ES-I3 (cell line): Measurements from ENCODE around the gene ATP2C1.

ENCODE experiments used
- H3K36me3 ChIP-seq: 2 replicates; pipeline ENCODE4 v1.6.1; 2013; ENCODE audit warnings: mild to moderate bottlenecking, low read length, control low read depth, moderate library complexity; ENCODE audit not compliant: insufficient read depth
- H3K4me1 ChIP-seq: 2 replicates; pipeline ENCODE4 v1.6.1; 2013; ENCODE audit warnings: mild to moderate bottlenecking, control low read depth, low read length; ENCODE audit not compliant: insufficient read depth
- H3K9ac ChIP-seq: 2 replicates; pipeline ENCODE4 v1.6.1; 2013; ENCODE audit warnings: low read depth, mild to moderate bottlenecking, low read length, moderate library complexity
- H3K9me3 ChIP-seq: 2 replicates; pipeline ENCODE4 v1.6.1; 2013; ENCODE audit warnings: mild to moderate bottlenecking, low read length, moderate library complexity; ENCODE audit not compliant: control insufficient read depth, insufficient read depth

Gene ATP2C1

GRCh38 chr3:130876594-130876993 lies 17.3 kb upstream of the ATP2C1 start:
- Histone ChIP-seq H3K36me3 (no peaks in the 10 kb centered on the region), H3K9me3 (no peaks in the 10 kb centered on the region), H3K9ac (no peak overlapping the region), H3K4me1 (no peaks in the 10 kb centered on the region)

- Histone ChIP-seq H3K9me3 (no peaks in the 10 kb centered on the region), H3K9ac (no peak overlapping the region), H3K36me3 (no peaks in the 10 kb centered on the region), H3K4me1 (no peaks in the 10 kb centered on the region)
Measured at GRCh38 chr3:130878464-130878863, 15.4 kb upstream of the ATP2C1 start.

- H3K4me1 ChIP-seq: no peaks in the 10 kb centered on the region
Measured at GRCh38 chr3:130889416-130889946, 4.4 kb upstream of the ATP2C1 start.

GRCh38 chr3:130892759-130893375 lies 1.0 kb upstream of the ATP2C1 start:
- no peaks in the 10 kb centered on the region for H3K36me3 ChIP-seq

More at GRCh38 chr3:130889416-130889946, 4.4 kb upstream of the ATP2C1 start:
- no peaks in the 10 kb centered on the region for H3K9me3 ChIP-seq
- H3K36me3 ChIP-seq: no peaks in the 10 kb centered on the region
- H3K9ac ChIP-seq: no peak overlapping the region

GRCh38 chr3:130894130-130894985 lies 474 bp downstream of the ATP2C1 start:
- peaks cover 29% of the 10 kb centered on the region for H3K4me1 ChIP-seq
- H3K9ac ChIP-seq: peak overlapping the region; percentile 99
- H3K9me3 ChIP-seq: no peaks in the 10 kb centered on the region
- no peaks in the 10 kb centered on the region for H3K36me3 ChIP-seq

More at GRCh38 chr3:130892759-130893375, 1.0 kb upstream of the ATP2C1 start:
- Histone ChIP-seq H3K9ac (peak overlapping the region; percentile 99; the same call in 1 of the 2 replicates), H3K4me1 (peaks cover 20% of the 10 kb centered on the region), H3K9me3 (no peaks in the 10 kb centered on the region)

GRCh38 chr3:130894986-130895280 lies 1.0 kb downstream of the ATP2C1 start:
- Histone ChIP-seq H3K9me3 (no peaks in the 10 kb centered on the region), H3K4me1 (peaks cover 31% of the 10 kb centered on the region), H3K9ac (peak overlapping the region; percentile 99), H3K36me3 (no peaks in the 10 kb centered on the region)

- Histone ChIP-seq H3K4me1 (peaks cover 34% of the 10 kb centered on the region), H3K9me3 (no peaks in the 10 kb centered on the region), H3K36me3 (no peaks in the 10 kb centered on the region), H3K9ac (peak overlapping the region; percentile 99; the same call in 1 of the 2 replicates)
Measured at GRCh38 chr3:130895690-130896488, 2.0 kb downstream of the ATP2C1 start.

GRCh38 chr3:130897316-130897715 lies 3.4 kb downstream of the ATP2C1 start:
- H3K9ac ChIP-seq: no peak overlapping the region
- H3K36me3 ChIP-seq: no peaks in the 10 kb centered on the region
- no peaks in the 10 kb centered on the region for H3K9me3 ChIP-seq
- H3K4me1 ChIP-seq: peaks cover 38% of the 10 kb centered on the region

- no peaks in the 10 kb centered on the region for H3K9me3 ChIP-seq
- H3K9ac ChIP-seq: no peak overlapping the region
- H3K4me1 ChIP-seq: peaks cover 34% of the 10 kb centered on the region
Measured at GRCh38 chr3:130900959-130901358, 7.1 kb downstream of the ATP2C1 start.

GRCh38 chr3:130901463-130902204 lies 7.8 kb downstream of the ATP2C1 start:
- H3K9me3 ChIP-seq: no peaks in the 10 kb centered on the region
- peaks cover 29% of the 10 kb centered on the region for H3K4me1 ChIP-seq
- no peaks in the 10 kb centered on the region for H3K36me3 ChIP-seq
- H3K9ac ChIP-seq: no peak overlapping the region

More at GRCh38 chr3:130900959-130901358, 7.1 kb downstream of the ATP2C1 start:
- no peaks in the 10 kb centered on the region for H3K36me3 ChIP-seq

GRCh38 chr3:130903412-130903908 lies 9.6 kb downstream of the ATP2C1 start:
- Histone ChIP-seq H3K9me3 (no peaks in the 10 kb centered on the region), H3K4me1 (peaks cover 17% of the 10 kb centered on the region; the same call in 1 of the 2 replicates)

GRCh38 chr3:130904491-130904890 lies 10.6 kb downstream of the ATP2C1 start:
- H3K9ac ChIP-seq: no peak overlapping the region
- peaks cover 7% of the 10 kb centered on the region; the same call in 1 of the 2 replicates for H3K4me1 ChIP-seq
- no peaks in the 10 kb centered on the region for H3K36me3 ChIP-seq
- no peaks in the 10 kb centered on the region for H3K9me3 ChIP-seq

More at GRCh38 chr3:130903412-130903908, 9.6 kb downstream of the ATP2C1 start:
- no peaks in the 10 kb centered on the region for H3K36me3 ChIP-seq
- H3K9ac ChIP-seq: no peak overlapping the region

- H3K36me3 ChIP-seq: no peaks in the 10 kb centered on the region
- H3K4me1 ChIP-seq: peaks cover 7% of the 10 kb centered on the region; the same call in 1 of the 2 replicates
- H3K9ac ChIP-seq: no peak overlapping the region
- H3K9me3 ChIP-seq: no peaks in the 10 kb centered on the region
Measured at GRCh38 chr3:130905551-130905950, 11.7 kb downstream of the ATP2C1 start.
